IMR-90 (cell line): Measurements from ENCODE around the gene KDM4F.

Experiments
- MXI1 ChIP-seq: IDR thresholded peaks from 2 replicates; pipeline ENCODE4 v1.6.1; 2012; ENCODE audit warnings: low read depth, mild to moderate bottlenecking, low read length, moderate library complexity, borderline replicate concordance
- RAD21 ChIP-seq: IDR thresholded peaks from 2 replicates; pipeline ENCODE4 v1.6.1; 2012; ENCODE audit warnings: low read length, improper control_type of control experiment
- RFX5 ChIP-seq: IDR thresholded peaks from 2 replicates; pipeline ENCODE4 v1.8.0; 2012; ENCODE audit warnings: low read depth, mild to moderate bottlenecking, low read length, moderate library complexity
- SMC3 ChIP-seq: fragments of 150-350 bp; IDR thresholded peaks from 2 replicates; pipeline ENCODE4 v1.6.1; 2016; ENCODE audit warnings: low read depth, mild to moderate bottlenecking, antibody characterized with exemption, low read length, moderate library complexity
- USF2 ChIP-seq: fragments of 150-350 bp; IDR thresholded peaks from 2 replicates; pipeline ENCODE4 v1.6.1; 2017; ENCODE audit warnings: mild to moderate bottlenecking, antibody characterized with exemption, low read length, low read depth
- TF ChIP-seq, protein P1 (sequence below): conservative IDR thresholded peaks from 2 replicates; pipeline ENCODE4 v1.5.1; 2012; ENCODE audit warnings: mild to moderate bottlenecking, low read depth, low read length, improper control_type of control experiment

DNA sequence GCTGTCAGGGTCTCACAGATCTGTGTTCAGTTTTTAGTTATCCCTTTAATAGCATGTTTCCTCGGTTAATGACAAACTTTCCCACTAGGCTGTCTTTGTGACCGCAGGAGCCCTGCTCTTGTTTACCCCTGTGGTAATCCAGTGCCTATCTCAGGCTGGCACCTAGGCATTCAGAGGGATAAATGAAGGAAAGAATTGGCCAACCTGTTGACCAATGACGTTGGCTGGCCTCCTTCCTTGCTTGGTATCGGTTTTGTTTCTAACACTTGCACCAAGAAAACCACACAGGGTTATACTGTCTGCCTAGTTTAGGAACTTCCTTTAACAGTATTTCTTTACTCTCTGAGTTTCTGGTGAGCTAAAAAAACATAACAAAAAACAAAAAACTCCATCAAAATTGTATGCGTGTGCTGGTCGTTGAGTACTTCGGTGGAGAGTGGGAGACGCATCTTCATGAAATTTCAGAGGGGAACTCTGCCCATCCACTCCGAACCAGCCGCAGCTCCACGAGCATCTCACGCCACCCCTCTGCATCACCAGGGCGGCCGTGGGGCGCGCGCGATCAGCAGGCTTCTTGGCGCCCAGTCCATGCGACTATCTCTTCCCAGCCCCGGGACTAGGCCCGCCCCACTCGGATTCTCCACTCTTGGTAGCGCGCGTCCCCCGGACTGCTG, 39.9 kb downstream of the KDM4F start:
- TF ChIP-seq, protein P1, sequence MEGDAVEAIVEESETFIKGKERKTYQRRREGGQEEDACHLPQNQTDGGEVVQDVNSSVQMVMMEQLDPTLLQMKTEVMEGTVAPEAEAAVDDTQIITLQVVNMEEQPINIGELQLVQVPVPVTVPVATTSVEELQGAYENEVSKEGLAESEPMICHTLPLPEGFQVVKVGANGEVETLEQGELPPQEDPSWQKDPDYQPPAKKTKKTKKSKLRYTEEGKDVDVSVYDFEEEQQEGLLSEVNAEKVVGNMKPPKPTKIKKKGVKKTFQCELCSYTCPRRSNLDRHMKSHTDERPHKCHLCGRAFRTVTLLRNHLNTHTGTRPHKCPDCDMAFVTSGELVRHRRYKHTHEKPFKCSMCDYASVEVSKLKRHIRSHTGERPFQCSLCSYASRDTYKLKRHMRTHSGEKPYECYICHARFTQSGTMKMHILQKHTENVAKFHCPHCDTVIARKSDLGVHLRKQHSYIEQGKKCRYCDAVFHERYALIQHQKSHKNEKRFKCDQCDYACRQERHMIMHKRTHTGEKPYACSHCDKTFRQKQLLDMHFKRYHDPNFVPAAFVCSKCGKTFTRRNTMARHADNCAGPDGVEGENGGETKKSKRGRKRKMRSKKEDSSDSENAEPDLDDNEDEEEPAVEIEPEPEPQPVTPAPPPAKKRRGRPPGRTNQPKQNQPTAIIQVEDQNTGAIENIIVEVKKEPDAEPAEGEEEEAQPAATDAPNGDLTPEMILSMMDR: no peak
- TF ChIP-seq RFX5: no peak
- TF ChIP-seq RAD21: no peak
- TF ChIP-seq USF2: no peak
- TF ChIP-seq MXI1: no peak
- no peak for TF ChIP-seq SMC3
